Activated naive CD4-positive, alpha-beta T cell treated with anti-CD3 and anti-CD28 coated beads for 36 hours (primary cell): ENCODE measurements around the gene ZNF273. TPM values are rescaled to one million over a fixed set of nuclear protein-coding genes. Genes with fewer than 3 reads are reported as not detected.

Experiments used
- CTCF ChIA-PET: fragments of 350-600 bp; sonication (Branson Sonifier 250); formaldehyde crosslinking; loops from one replicate; lab custom pipeline; 2021; ENCODE audit warnings: antibody characterized with exemption; lab: Charles Lee
- DNase-seq: peaks from one replicate; pipeline ENCODE4 v3.0.0-alpha.2; 2020
- H3K27ac Mint-ChIP-seq: one replicate; pipeline ENCODE4 v1.8.0; 2021; ENCODE audit warnings: mild to moderate bottlenecking, mixed read lengths
- H3K27me3 Mint-ChIP-seq: one replicate; pipeline ENCODE4 v1.8.0; 2021; ENCODE audit warnings: low read depth, mixed read lengths
- H3K36me3 Mint-ChIP-seq: one replicate; pipeline ENCODE4 v1.8.0; 2021; ENCODE audit warnings: low read depth, mixed read lengths
- H3K4me1 Mint-ChIP-seq: one replicate; pipeline ENCODE4 v1.8.0; 2021; ENCODE audit warnings: low read depth, mixed read lengths
- H3K4me3 Mint-ChIP-seq: one replicate; pipeline ENCODE4 v1.8.0; 2021; ENCODE audit warnings: mild to moderate bottlenecking, moderate library complexity, mixed read lengths
- H3K9me3 Mint-ChIP-seq: one replicate; pipeline ENCODE4 v1.8.0; 2021; ENCODE audit warnings: mixed read lengths
- intact Hi-C: fragments of 100-400 bp; cut with micrococcal nuclease; formaldehyde crosslinking; loops from one replicate; pipeline ENCODE4 v1.15.1; 2023
- total RNA-seq, 2 experiments: library from RNA; stranded (reverse); gene quantifications; one replicate each; pipeline ENCODE4 v1.2.3, GENCODE V29; 2021

Gene ZNF273
- total RNA-seq, 2 experiments from 2014 or later: 10.9 to 12.3 TPM

DNA sequence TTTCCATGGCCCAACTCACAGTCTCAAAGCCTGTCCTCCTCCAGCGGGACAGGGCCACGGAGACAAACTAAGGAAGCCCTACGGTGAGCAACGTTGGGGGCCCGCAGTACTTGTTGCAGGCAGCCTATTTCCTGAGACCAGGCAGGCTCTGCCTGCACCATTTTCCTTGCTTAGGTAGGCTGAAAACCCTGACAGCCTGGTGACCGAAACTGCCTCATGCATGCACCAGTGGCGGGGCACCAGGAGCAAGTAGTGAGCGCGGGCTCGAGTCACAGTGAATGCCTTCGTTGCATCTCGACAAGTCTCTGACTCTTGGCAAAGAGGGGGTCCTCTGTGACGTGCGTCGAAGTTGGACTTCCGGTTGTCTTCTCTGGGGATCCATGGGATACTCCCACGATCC is 23.3 kb upstream of the ZNF273 start:
- no peaks in the 10 kb centered on the region for H3K36me3 Mint-ChIP-seq
- CTCF ChIA-PET: no interaction called here
- intact Hi-C loops: no loop called here
- no peak for DNase-seq
- H3K9me3 Mint-ChIP-seq: no peaks in the 10 kb centered on the region
- peaks cover 53% of the 10 kb centered on the region for H3K27me3 Mint-ChIP-seq
- peaks cover 5% of the 10 kb centered on the region for H3K4me1 Mint-ChIP-seq
- no peak overlapping the region for H3K4me3 Mint-ChIP-seq
- H3K27ac Mint-ChIP-seq: no peak overlapping the region

DNA sequence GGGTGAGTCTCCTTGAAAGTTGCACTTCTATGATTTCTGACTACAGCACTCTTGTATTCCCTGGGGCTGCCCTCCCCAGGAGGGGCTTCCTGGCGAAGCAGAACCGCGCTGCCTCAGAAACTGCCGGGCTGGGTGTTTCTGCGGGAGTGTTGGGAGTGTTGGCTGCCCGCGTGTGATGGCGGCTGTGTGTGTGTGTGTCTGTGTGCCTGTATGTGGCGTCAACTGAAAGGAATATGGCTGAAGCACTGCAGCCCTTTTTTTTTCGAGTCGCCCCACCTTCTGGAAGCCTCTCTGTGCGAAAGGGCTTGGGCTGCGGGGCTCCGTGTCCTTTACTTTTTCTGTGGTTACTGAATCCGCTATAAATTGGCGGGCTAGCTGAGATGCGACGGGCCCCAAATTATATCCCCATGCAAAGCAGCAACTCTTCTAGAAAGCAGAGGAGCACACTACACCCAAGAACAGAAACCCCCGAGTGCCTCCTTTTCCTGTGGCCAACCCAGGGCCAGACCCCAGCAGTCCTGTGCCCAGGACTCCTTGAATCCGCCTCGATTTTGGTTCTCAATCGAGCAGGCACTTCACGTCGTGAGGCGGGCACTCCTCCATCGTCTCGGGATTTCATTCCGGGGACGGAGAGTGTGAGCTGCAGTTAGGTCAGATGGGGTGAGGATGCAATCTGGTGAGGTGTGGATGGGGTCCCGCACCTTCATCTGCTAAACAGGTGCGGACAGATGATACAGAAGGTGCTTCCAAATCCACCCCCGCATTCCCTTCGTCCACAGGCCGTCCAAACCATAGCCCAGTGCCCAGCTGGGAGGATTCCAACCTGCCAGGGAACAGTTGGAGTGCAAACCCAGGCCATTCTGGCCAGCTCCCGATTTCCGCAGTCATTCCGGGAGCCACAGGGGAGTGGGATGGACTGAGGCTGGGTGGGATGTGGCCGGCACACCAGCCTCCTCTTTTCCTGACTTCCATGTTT is 22.5 kb upstream of the ZNF273 start:
- Mint-ChIP-seq H3K27ac (no peak overlapping the region), H3K36me3 (no peaks in the 10 kb centered on the region), H3K4me1 (peaks cover 5% of the 10 kb centered on the region), H3K27me3 (peaks cover 60% of the 10 kb centered on the region), H3K9me3 (no peaks in the 10 kb centered on the region), H3K4me3 (no peak overlapping the region)
- CTCF ChIA-PET: no interaction called here
- no peak for DNase-seq
- intact Hi-C loops: no loop called here

DNA sequence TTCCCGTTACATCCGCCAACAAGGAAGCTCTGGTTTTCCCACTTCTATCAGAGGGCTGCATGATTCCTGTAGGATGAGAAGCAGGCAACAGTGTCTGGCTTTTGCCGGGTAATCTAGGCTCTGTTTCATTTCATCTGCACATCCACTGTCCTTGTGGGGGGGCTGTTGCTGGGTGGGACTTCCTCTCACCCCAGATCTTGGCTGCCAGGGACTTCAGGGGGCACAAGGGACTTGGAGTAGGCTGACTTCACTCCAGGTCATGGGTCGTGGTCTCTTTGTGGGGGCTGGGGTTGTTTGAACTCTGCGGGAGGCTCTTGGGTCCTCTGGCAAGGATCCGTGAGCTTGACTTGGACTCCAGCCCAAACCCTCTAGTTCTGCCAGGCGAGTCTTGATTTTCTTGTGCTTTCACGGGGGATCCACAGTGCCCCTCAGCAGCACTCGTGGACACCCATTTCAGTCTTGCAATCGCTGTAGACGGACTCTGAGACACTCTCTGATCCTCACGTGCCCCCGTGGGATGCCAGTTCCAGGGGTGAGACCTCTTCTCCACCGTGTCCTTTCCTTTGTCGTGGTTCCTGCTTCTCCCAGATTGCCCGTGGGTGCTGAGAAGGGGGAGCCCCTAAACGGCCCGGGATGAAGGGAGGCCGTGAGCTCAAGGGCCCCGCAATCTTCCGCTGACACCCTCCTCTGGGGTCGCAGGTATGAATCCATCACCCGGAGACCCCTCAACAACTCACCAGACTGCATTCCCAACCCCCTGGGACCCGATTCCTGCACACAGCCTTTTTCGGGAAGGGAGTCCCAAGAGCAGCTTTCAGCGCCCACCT is 21.4 kb upstream of the ZNF273 start:
- CTCF ChIA-PET: no interaction called here
- H3K9me3 Mint-ChIP-seq: no peaks in the 10 kb centered on the region
- no peak overlapping the region for H3K27ac Mint-ChIP-seq
- H3K36me3 Mint-ChIP-seq: no peaks in the 10 kb centered on the region
- no peak for DNase-seq
- H3K4me1 Mint-ChIP-seq: peaks cover 5% of the 10 kb centered on the region
- peaks cover 57% of the 10 kb centered on the region for H3K27me3 Mint-ChIP-seq
- no peak overlapping the region for H3K4me3 Mint-ChIP-seq
- intact Hi-C loops: no loop called here

DNA sequence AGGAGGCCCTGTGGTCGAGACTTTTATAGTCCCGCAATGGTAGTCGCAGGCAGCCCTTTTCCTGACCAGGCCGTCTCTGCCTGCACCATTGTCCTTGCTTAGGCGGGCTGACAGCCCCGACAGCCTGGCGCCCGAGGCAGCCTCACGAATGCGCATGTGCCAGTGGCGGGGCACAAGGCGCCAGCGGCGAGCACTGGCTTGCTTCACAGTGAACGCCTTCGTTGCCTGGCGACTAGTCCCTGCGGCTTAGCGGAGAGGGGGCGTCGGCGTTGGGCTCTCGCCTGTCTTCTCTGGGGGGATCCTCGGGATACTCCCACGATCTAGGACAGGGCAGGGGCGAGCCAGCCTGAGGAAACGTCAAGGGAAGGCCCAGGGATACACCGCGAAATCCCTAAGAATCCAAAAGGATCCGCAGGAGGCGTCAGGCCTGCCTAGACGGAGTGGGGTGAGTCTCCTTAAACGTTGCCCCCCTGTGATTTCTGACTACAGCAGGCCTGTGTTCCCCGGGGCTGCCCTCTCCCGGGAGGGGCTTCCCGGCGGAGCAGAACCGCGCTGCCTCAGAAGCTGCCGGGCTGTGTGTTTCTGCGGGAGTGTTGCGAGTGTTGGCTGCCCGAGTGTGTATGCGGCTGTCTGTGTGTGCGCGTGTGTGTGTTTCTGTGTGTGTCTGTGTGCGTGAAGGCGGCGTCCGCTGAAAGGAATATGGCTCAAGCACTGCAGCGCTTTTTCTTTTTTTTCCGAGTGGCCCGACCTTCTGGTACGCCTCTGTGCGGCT is 20.5 kb upstream of the ZNF273 start:
- H3K27ac Mint-ChIP-seq: no peak overlapping the region
- H3K9me3 Mint-ChIP-seq: no peaks in the 10 kb centered on the region
- DNase-seq: no peak
- H3K4me1 Mint-ChIP-seq: peaks cover 10% of the 10 kb centered on the region
- CTCF ChIA-PET: no interaction called here
- peaks cover 63% of the 10 kb centered on the region for H3K27me3 Mint-ChIP-seq
- no peaks in the 10 kb centered on the region for H3K36me3 Mint-ChIP-seq
- H3K4me3 Mint-ChIP-seq: peak overlapping the region; percentile 62
- intact Hi-C loops: no loop called here

DNA sequence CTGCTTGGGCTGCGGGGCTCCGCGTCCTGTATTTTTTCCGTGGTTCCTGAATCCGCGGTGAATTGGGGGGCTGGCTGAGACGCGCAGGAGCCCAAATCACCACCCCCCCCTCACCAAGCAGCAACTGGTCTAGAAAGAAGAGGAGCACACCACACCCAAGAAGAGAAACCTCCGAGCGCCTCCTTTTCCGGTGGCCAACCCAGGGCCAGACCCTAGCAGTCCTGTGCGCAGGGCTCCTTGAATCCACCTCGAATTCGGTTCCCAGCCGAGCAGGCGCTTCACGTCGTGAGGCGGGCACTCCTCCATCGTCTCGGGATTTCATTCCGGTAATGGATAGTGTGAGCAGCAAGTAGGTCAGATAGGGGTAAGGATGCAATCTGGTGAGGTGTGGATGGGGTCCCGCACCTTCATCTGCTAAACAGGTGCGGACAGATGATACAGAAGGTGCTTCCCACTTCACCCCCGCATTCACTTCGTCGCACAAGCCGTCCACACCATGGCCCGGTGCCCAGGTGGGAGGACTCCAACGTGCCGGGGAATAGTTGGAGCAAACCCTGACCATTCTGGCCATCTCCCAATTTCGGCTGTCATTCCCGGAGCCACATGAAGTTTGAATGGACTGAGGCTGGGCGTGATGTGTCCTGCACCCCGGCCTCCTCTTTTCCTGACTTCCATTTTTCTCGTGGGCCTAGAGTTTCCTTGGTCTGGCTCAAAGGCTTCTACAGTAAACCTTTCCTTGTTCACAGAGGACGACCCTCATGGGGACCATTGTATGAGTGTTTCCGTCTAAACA is 19.8 kb upstream of the ZNF273 start:
- CTCF ChIA-PET: no interaction called here
- Mint-ChIP-seq H3K36me3 (no peaks in the 10 kb centered on the region), H3K27me3 (peaks cover 67% of the 10 kb centered on the region), H3K4me3 (peak overlapping the region; percentile 62), H3K9me3 (no peaks in the 10 kb centered on the region), H3K4me1 (peaks cover 13% of the 10 kb centered on the region), H3K27ac (no peak overlapping the region)
- DNase-seq: no peak
- intact Hi-C loops: no loop called here

DNA sequence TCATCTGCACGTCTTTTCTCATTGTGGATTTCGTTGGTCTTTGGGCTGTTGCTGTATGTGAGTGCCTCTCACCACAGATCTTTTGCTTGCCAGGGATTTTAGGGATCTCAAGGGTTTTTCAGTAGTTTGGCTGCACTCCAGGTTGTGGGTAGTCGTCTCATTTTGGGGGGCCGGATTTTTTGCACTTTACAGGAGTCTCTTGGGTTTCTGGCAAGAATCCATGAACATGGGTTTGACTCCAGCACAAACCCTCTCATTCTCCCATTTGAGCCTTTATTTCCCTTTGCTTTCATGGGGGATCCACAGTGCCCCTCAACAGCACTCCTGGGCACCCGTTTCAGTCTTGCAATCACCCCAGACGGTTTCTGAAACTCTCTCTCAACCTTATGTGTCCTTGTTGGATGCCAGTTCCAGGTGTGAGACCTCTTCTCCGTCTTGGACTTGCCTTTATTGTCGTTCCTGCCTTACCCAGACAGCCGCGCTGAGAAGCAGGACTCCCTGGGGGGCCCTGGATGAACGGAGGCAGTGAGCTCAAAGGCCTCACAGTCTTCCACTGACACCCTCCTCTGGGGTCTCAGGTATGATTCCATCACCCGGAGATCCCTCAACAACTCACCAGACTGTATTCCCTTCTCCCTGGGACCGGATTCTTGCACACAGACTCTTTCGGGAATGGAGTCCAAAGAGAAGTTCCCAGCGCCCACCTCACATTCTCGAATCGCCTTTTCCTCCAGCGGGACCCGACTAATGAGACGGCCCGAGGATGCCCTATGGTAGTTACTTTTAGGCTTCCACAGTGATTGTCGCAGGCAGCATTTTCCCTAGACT is 18.8 kb upstream of the ZNF273 start:
- CTCF ChIA-PET: no interaction called here
- Mint-ChIP-seq H3K4me3 (no peak overlapping the region), H3K4me1 (peaks cover 18% of the 10 kb centered on the region), H3K9me3 (no peaks in the 10 kb centered on the region), H3K27ac (no peak overlapping the region), H3K36me3 (no peaks in the 10 kb centered on the region), H3K27me3 (peaks cover 66% of the 10 kb centered on the region)
- intact Hi-C loops: no loop called here
- no peak for DNase-seq

DNA sequence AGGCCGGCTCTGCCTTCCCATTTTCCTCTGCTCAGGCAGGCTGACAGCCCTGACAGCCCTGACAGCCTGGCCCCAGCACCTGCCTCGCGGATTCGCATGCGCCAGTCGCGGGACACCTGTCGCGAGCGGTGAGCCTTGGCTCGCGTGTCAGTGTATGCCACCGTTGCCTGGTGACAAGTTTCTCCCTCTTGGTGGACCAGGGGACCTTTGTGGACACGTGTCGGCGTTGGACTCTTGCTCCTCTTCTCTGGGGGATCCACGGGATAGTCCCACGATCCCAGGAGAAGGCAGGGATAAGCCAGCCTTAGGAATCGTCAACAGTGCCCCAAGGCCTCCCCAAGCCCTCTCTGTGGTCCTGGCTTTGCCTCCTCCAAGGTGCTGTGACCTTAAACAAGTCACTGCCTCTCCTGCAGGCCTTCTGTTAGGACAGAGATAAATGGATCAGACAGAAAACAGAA is 18.1 kb upstream of the ZNF273 start:
- Mint-ChIP-seq H3K27me3 (peaks cover 69% of the 10 kb centered on the region), H3K27ac (no peak overlapping the region), H3K36me3 (no peaks in the 10 kb centered on the region), H3K4me3 (no peak overlapping the region), H3K9me3 (no peaks in the 10 kb centered on the region), H3K4me1 (peaks cover 18% of the 10 kb centered on the region)
- intact Hi-C loops: loop anchor here (5.0 kb wide), 1 partner anchor 93 kb away; the partner anchor contains the start of gene ZNF138
- CTCF ChIA-PET: no interaction called here
- DNase-seq: no peak

DNA sequence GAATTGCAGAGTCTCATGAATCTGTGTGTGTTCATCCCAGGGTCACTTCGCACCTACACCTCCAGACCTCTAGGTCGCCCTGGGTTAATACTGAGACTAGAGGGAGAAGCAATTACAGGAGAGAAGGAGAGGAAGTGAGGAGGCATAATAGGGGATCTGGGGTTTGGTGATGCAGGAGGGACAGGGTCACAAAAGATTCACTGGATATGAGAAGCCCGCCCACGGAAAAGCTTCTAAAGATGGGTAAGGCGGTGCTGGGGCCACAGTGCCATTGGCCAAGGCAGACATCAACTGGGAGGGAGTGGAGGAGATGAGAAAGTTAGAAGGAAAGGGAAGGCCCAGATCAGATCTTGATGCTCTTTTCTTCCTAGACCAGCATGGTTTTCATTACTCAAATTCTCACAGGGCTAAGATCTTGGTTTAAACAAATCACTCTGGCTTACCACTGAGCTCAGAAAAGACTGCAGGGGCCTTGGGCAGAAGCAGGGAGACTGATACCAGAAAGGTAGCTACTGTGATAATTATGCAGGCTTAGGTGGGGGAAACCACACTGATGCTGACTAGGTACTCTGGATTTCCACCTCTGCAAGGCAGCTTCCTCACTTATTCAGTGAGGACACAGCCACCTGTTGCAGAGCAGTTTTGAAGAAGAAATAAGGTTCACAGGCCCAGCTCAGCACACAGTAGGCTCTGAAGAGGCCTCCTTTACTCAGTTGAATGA is 17.4 kb upstream of the ZNF273 start:
- H3K27me3 Mint-ChIP-seq: peaks cover 74% of the 10 kb centered on the region
- intact Hi-C loops: loop anchor here (5.0 kb wide), 1 partner anchor 93 kb away; the partner anchor contains the start of gene ZNF138
- no peaks in the 10 kb centered on the region for H3K36me3 Mint-ChIP-seq
- no peak overlapping the region for H3K4me3 Mint-ChIP-seq
- DNase-seq: no peak
- peaks cover 18% of the 10 kb centered on the region for H3K4me1 Mint-ChIP-seq
- no peaks in the 10 kb centered on the region for H3K9me3 Mint-ChIP-seq
- CTCF ChIA-PET: interaction anchor here (1.0 kb wide), 1 partner anchor 65 kb away, joined by 3 read pairs; no protein-coding TSS in a partner anchor
- H3K27ac Mint-ChIP-seq: no peak overlapping the region

DNA sequence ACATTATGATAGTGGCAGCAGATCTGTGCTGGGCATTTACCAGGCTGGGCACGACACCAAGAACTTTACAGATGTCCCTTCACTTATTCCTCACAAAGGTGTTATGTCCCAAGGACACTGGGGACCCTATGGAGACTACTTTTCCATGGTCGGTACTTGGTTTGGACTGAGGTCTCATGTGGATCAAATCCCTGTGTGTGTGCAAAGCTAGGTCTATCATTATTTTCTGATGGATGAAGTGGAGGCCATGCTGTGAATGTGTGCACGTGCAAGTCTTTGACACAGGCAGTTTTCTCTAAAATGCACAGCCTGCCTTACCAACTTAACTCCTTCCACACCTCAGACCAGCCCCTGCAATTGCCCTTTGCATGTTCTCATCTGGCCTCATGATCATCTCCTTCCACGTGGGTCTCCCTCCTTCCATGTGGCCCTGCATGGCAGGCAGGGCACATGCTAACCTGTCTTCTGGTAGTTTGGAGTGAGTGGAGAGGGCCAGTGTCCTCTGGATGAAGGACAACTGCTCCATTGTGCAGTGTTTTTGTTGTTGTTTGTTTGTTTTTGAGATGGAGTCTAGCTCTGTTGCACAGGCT is 16.0 kb upstream of the ZNF273 start:
- intact Hi-C loops: loop anchor here (5.0 kb wide), 1 partner anchor 95 kb away; the partner anchor contains the start of gene ZNF138
- H3K9me3 Mint-ChIP-seq: no peaks in the 10 kb centered on the region
- no peak overlapping the region for H3K27ac Mint-ChIP-seq
- CTCF ChIA-PET: interaction anchor here (1.4 kb wide), 1 partner anchor 16 kb away, joined by 7 read pairs; the partner anchor contains the start of gene ZNF273
- H3K27me3 Mint-ChIP-seq: peaks cover 64% of the 10 kb centered on the region
- DNase-seq: no peak
- no peak overlapping the region for H3K4me3 Mint-ChIP-seq
- no peaks in the 10 kb centered on the region for H3K36me3 Mint-ChIP-seq
- peaks cover 18% of the 10 kb centered on the region for H3K4me1 Mint-ChIP-seq
